Ishikawa (cell line): ENCODE measurements around the gene ITGB8.
A peak's percentile ranks its signal among the peaks of the same experiment; 100 is the strongest.

Experiments used
- CEBPB ChIP-seq: IDR thresholded peaks from 2 replicates; pipeline ENCODE4 v1.6.1; 2012
- CREB1 ChIP-seq: IDR thresholded peaks from 2 replicates; pipeline ENCODE4 v1.6.1; 2012; ENCODE audit warnings: low read depth
- EGR1 ChIP-seq: IDR thresholded peaks from 2 replicates; pipeline ENCODE4 v1.6.1; 2012
- EP300 ChIP-seq: IDR thresholded peaks from 2 replicates; pipeline ENCODE4 v1.6.1; 2012; ENCODE audit warnings: borderline replicate concordance
- FOXM1 ChIP-seq: IDR thresholded peaks from 2 replicates; pipeline ENCODE4 v1.6.1; 2012; ENCODE audit warnings: low read depth, borderline replicate concordance
- MAX ChIP-seq: IDR thresholded peaks from 2 replicates; pipeline ENCODE4 v1.6.1; 2012
- NFIC ChIP-seq: IDR thresholded peaks from 2 replicates; pipeline ENCODE4 v1.6.1; 2012
- RAD21 ChIP-seq: IDR thresholded peaks from 2 replicates; pipeline ENCODE4 v1.6.1; 2012; ENCODE audit warnings: low read depth
- TAF1 ChIP-seq: IDR thresholded peaks from 2 replicates; pipeline ENCODE4 v1.6.1; 2012; ENCODE audit warnings: low read depth, mild to moderate bottlenecking
- TCF12 ChIP-seq: IDR thresholded peaks from 2 replicates; pipeline ENCODE4 v1.6.1; 2012; ENCODE audit warnings: low read depth
- TEAD4 ChIP-seq: IDR thresholded peaks from 2 replicates; pipeline ENCODE4 v1.6.1; 2012
- USF1 ChIP-seq: IDR thresholded peaks from 2 replicates; pipeline ENCODE4 v1.6.1; 2012
- YY1 ChIP-seq: IDR thresholded peaks from 2 replicates; pipeline ENCODE4 v1.6.1; 2012; ENCODE audit warnings: low read depth
- ZBTB7A ChIP-seq: IDR thresholded peaks from 2 replicates; pipeline ENCODE4 v1.6.1; 2012; ENCODE audit warnings: low read depth
- TF ChIP-seq, protein P1 (sequence below): IDR thresholded peaks from 2 replicates; pipeline ENCODE4 v1.6.1; 2012; ENCODE audit warnings: low read depth, mild to moderate bottlenecking

ITGB8 gene

DNA sequence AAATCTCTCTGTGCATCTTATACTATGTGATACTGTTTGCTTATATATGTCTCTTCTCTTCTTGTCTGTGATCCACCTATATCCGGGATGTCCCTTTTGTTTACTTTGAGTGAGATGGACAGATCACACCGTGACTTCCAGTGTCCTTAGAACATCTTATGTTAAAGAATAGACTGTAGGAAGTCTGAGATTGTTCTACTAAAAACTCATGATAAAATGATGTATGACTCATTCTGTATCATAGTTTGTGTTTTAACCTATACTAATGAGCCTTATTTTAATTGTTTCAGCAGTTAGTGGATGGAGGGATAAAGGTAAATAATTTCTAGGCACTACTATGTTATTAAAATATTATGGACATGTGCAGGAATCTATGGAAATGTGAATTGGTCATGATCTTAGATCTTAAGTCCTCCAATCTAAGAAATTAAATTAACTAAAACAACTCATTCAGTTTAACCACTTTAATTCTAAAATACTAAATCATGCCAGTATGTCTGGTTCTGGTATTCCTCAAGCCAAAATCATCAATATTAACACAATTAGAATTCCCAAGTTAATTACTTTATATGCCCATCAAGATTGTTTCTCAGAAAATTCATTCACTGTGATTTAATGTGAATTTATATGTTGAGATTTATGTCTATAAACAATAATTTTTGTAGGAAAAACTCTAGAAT, 32.0 kb downstream of the ITGB8 start:
- TF ChIP-seq USF1, result no peak
- no peak for TF ChIP-seq EGR1
- TF ChIP-seq RAD21, result no peak
- no peak for TF ChIP-seq TAF1
- no peak for TF ChIP-seq EP300
- TF ChIP-seq FOXM1, result no peak
- TF ChIP-seq TEAD4, result no peak
- TF ChIP-seq ZBTB7A, result no peak
- TF ChIP-seq, protein P1, sequence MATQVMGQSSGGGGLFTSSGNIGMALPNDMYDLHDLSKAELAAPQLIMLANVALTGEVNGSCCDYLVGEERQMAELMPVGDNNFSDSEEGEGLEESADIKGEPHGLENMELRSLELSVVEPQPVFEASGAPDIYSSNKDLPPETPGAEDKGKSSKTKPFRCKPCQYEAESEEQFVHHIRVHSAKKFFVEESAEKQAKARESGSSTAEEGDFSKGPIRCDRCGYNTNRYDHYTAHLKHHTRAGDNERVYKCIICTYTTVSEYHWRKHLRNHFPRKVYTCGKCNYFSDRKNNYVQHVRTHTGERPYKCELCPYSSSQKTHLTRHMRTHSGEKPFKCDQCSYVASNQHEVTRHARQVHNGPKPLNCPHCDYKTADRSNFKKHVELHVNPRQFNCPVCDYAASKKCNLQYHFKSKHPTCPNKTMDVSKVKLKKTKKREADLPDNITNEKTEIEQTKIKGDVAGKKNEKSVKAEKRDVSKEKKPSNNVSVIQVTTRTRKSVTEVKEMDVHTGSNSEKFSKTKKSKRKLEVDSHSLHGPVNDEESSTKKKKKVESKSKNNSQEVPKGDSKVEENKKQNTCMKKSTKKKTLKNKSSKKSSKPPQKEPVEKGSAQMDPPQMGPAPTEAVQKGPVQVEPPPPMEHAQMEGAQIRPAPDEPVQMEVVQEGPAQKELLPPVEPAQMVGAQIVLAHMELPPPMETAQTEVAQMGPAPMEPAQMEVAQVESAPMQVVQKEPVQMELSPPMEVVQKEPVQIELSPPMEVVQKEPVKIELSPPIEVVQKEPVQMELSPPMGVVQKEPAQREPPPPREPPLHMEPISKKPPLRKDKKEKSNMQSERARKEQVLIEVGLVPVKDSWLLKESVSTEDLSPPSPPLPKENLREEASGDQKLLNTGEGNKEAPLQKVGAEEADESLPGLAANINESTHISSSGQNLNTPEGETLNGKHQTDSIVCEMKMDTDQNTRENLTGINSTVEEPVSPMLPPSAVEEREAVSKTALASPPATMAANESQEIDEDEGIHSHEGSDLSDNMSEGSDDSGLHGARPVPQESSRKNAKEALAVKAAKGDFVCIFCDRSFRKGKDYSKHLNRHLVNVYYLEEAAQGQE, result no peak
- no peak for TF ChIP-seq CREB1
- TF ChIP-seq TCF12, result no peak
- no peak for TF ChIP-seq MAX
- no peak for TF ChIP-seq CEBPB
- no peak for TF ChIP-seq NFIC

DNA sequence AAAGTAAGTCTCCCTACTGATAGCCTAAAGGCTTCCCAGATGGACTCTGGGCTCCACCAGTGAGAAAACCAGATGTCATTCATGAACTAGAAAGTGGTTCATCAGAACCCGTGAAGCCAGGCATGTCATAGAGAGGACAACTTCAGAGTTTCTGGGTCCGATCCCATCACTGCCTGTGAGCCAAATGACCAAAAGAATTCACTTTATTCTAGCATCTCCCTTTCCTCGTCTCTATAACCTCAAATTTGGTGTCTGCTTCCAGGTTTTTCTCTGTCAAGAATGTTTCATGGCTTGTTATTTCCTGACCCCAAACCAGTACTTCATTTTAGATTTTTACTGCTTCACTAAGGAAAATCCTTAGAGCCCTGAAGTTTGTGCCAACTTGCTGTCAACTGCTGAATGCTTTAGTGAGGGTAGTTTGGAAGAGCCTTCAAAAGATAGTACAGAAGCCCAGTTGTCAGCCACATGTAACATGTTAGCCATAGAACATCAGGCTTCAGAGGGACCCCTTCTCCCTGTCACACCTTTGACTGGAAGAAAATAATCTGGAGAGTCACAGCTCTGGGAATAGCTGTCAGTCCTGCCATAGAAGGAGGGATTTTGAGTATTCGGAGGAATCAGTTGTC, 34.0 kb downstream of the ITGB8 start:
- TF ChIP-seq YY1 (no peak), TEAD4 (no peak), EP300 (no peak), CEBPB (no peak), USF1 (no peak), ZBTB7A (no peak), FOXM1 (no peak), TCF12 (no peak), TAF1 (no peak), MAX (no peak)
- TF ChIP-seq, protein P1, result no peak

- TF ChIP-seq, protein P1, result peak; percentile 54; the same call in 1 of the 2 replicates
- TF ChIP-seq TAF1, result no peak
These were observed 34.8 kb downstream of the ITGB8 start for GRCh38 chr7:20365486-20365885.

GRCh38 chr7:20374399-20374798, 43.7 kb downstream of the ITGB8 start:
- TF ChIP-seq YY1 (no peak), MAX (no peak), EP300 (no peak), FOXM1 (no peak), TAF1 (no peak), CEBPB (no peak), CREB1 (no peak), NFIC (no peak), USF1 (no peak), TEAD4 (no peak), RAD21 (no peak)
- TF ChIP-seq, protein P1, result no peak
